ENCODE results near the gene POLD1. TPM values are rescaled to one million over a fixed set of nuclear protein-coding genes. Genes with fewer than 3 reads are reported as not detected.

The POLD1 gene
- total RNA-seq, 2 experiments from 2014 or later, result 156 to 167 TPM

DNA sequence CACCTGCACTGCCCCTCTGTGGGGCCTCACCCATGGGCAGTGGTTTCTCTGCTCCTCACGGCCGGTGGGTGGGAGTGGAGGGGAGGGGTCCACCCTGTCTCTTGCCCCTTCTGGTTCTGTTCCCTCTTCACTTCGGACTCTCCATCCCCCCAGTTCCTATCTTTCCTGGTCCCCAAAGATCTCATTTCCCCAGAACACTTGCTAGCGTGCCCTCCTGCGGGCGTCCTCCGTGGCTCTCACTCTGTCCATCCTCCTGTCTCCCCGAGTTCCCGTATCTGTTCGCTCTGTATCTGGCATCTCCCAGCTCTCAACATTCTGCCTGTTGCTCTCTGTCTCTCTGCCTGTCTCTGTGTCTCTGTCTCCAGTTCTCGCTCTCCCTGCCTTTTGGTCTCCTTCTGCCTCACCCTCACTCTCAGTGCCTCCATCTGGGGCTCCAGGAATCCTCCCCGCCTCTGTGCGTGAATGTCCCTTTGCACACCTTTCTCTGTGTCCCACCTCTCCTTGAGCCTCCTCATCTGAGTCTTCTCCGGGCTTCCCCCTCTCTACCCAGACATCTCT lies 35.0 kb downstream of the POLD1 start:
- H3K4me1 Mint-ChIP-seq, result peaks cover 12% of the 10 kb centered on the region
- no peaks in the 10 kb centered on the region for H3K9me3 Mint-ChIP-seq
- peaks cover 10% of the 10 kb centered on the region for H3K27me3 Mint-ChIP-seq
- H3K27ac Mint-ChIP-seq, result no peak overlapping the region
- peaks cover 6% of the 10 kb centered on the region for H3K36me3 Mint-ChIP-seq (ENCODE audit: low read depth)
- DNase-seq, result no peak
- H3K4me3 Mint-ChIP-seq, result no peak overlapping the region
- POLR2A ChIA-PET, result no interaction called here
- CTCF ChIA-PET, result no interaction called here

DNA sequence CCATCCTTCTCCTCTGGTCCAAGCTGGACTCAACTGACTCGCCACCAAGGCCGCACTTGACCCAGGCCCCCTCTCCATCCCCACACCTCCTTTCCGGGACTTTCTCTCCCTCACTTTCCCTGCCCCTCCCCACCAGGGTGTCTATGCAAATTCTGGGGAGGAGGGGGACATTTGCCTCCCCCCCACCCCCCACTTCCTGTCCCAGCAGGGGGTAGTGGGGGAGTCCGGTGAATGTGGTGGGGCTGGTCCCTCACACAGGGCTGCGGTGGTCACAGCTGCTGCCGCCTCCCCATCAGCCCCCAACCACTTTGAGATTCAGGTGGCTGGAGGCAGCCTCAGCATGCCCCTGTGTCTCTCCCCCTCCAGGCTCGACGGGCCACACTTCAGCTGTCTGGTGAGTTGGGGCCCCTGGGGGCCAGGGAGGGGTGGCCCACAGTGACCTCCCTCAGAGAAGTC lies 35.5 kb downstream of the POLD1 start:
- Mint-ChIP-seq H3K9me3 (no peaks in the 10 kb centered on the region), H3K4me1 (peaks cover 12% of the 10 kb centered on the region), H3K27me3 (peaks cover 10% of the 10 kb centered on the region), H3K4me3 (no peak overlapping the region), H3K27ac (no peak overlapping the region), H3K36me3 (ENCODE audit: low read depth) (peaks cover 3% of the 10 kb centered on the region)
- ChIA-PET CTCF (no interaction called here), POLR2A (no interaction called here)
- DNase-seq, result no peak

DNA sequence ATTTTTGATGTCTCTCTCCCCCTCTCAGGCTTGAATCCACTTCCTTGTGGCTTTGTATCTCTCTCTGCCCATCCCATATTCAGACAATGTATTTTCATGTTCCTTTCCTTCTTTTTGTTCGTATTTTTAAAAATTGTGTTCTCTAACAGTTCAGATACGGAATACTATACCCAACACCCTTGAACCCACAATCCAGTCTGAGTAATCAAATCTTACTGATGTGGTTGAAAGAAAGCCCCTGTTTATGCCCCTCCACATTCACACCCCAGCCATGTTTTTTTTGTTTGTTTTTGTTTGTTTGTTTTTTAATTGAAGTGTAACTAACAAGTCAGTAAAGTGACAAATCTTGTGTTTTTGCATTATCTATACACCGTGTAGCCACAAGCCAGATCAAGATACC lies 36.0 kb downstream of the POLD1 start:
- no peak overlapping the region for H3K27ac Mint-ChIP-seq
- H3K4me3 Mint-ChIP-seq, result no peak overlapping the region
- no peaks in the 10 kb centered on the region for H3K36me3 Mint-ChIP-seq (ENCODE audit: low read depth)
- POLR2A ChIA-PET, result no interaction called here
- H3K4me1 Mint-ChIP-seq, result peaks cover 10% of the 10 kb centered on the region
- DNase-seq, result no peak
- no peaks in the 10 kb centered on the region for H3K9me3 Mint-ChIP-seq
- CTCF ChIA-PET, result no interaction called here
- peaks cover 10% of the 10 kb centered on the region for H3K27me3 Mint-ChIP-seq

DNA sequence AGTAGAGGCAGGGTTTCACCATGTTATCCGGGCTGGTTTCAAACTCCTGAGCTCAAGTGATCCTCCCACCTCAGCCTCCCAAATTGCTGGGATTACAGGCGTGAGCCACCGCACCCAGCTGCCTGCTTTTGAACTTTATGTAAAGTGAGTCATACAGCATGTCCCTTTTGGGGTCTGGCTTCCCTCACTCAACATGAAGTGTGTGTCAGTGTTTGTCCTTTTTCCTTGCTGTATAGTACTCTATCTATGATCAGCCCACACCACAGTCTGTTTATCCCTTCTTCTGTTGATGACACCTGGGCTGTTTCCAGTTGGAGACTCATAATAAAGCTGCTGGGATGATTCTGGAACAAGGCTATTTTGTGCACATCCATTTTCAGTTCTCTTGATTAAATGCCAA lies 36.7 kb downstream of the POLD1 start:
- no peak for DNase-seq
- ChIA-PET CTCF (no interaction called here), POLR2A (no interaction called here)
- H3K4me1 Mint-ChIP-seq, result peaks cover 10% of the 10 kb centered on the region
- peaks cover 10% of the 10 kb centered on the region for H3K27me3 Mint-ChIP-seq
- no peaks in the 10 kb centered on the region for H3K36me3 Mint-ChIP-seq (ENCODE audit: low read depth)
- no peak overlapping the region for H3K4me3 Mint-ChIP-seq
- no peaks in the 10 kb centered on the region for H3K9me3 Mint-ChIP-seq
- H3K27ac Mint-ChIP-seq, result no peak overlapping the region

DNA sequence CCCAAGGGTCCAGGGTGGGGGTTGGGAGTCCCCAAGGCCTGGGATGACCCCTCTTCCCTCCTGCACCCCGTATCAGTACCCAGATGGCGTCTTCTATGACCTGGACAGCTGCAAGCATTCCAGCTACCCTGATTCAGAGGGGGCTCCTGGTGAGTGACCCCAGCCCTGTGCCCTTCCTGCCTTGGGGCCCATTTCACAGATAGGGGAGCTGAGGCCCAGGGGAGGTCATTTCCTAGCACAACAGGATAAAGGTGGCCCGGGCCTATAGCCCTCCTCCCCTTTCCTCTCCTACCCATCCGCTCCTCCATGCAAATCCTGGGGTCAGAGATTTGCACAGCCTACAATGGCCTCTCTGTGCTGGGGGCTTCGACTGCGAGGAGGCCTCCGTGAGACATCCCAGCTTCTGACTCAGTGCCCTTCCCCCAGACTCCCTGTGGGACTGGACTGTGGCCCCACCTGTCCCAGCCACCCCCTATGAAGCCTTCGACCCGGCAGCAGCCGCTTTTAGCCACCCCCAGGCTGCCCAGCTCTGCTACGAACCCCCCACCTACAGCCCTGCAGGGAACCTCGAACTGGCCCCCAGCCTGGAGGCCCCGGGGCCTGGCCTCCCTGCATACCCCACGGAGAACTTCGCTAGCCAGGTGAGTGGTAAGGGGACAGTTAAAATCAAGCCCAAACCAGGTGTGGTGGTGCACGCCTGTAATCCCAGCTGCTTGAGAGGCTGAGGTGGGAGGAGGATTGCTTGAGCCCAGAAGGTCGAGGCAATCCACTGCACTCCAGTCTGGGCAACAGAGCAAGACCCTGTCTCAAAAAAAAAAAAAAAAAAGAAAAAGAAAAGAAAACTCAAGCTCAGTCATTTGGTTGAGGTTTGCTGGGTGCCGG lies 38.5 kb downstream of the POLD1 start:
- no peaks in the 10 kb centered on the region for H3K36me3 Mint-ChIP-seq (ENCODE audit: low read depth)
- ChIA-PET CTCF (interaction anchor here (1.1 kb wide), 1 partner anchor 19 kb away, joined by 3 read pairs; no protein-coding TSS in a partner anchor), POLR2A (no interaction called here)
- peaks cover 10% of the 10 kb centered on the region for H3K27me3 Mint-ChIP-seq
- H3K4me3 Mint-ChIP-seq, result no peak overlapping the region
- H3K4me1 Mint-ChIP-seq, result peaks cover 10% of the 10 kb centered on the region
- H3K9me3 Mint-ChIP-seq, result no peaks in the 10 kb centered on the region
- no peak for DNase-seq
- H3K27ac Mint-ChIP-seq, result no peak overlapping the region

DNA sequence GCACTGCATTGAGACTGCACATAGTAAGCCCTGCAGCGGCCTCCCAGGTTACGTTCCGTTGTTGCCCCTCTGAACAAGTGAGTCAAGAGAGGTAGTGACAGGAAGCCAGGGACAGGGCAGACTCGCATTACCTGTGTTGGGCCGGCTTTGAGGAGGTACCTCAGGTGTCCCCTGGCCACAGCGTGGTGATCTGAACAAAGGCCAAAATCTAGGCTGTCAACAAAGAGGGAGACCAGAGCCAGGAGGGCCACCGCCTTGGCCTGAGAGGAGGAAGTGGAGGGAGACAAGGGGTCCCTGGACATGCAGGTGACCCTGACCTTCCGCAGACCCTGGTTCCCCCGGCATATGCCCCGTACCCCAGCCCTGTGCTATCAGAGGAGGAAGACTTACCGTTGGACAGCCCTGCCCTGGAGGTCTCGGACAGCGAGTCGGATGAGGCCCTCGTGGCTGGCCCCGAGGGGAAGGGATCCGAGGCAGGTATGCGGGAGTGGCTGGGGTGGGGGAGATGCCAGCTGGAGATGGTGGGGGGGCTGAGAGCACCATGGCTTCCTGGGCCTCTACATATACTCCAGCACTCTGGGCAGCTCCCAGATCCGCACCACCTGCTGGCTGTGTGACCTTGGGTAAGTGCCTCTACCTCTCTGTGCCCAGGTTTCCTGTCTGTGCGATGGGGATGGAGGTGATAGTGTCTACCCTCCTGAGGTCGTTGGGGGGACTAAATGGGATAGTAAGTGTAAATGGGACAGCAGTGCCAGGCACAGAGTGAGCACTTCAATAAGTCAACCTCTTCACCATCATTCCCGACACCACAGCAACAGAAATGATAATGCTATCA lies 39.3 kb downstream of the POLD1 start:
- POLR2A ChIA-PET, result no interaction called here
- Mint-ChIP-seq H3K36me3 (ENCODE audit: low read depth) (no peaks in the 10 kb centered on the region), H3K4me1 (peaks cover 10% of the 10 kb centered on the region), H3K27ac (no peak overlapping the region), H3K9me3 (no peaks in the 10 kb centered on the region), H3K27me3 (peaks cover 10% of the 10 kb centered on the region), H3K4me3 (no peak overlapping the region)
- DNase-seq, result no peak
- CTCF ChIA-PET, result interaction anchor here (1.1 to 1.6 kb wide), 2 partner anchors 11 to 18 kb away, joined by 3 read pairs; no protein-coding TSS in a partner anchor

DNA sequence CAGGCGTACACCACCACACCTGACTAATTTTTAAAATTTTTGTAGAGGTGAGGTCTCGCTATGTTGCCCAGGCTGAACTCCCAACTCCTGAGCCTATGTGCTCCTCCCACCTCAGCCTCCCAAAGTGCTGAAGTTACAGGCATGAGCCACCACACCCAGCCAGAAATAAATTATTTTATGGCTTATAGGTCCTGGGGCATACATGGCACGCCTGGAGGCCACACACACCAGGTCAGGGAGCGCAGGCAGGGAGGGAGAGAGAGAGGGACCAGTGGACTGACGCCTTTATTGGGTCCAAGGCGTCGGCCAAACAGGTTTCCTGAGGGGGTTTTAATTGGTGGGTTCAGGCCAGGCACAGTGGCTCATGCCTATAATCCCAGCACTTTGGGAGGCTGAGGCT lies 41.4 kb downstream of the POLD1 start:
- Mint-ChIP-seq H3K4me3 (no peak overlapping the region), H3K4me1 (peaks cover under 1% of the 10 kb centered on the region), H3K9me3 (no peaks in the 10 kb centered on the region), H3K36me3 (ENCODE audit: low read depth) (no peaks in the 10 kb centered on the region), H3K27me3 (peaks cover 5% of the 10 kb centered on the region), H3K27ac (no peak overlapping the region)
- no peak for DNase-seq
- ChIA-PET POLR2A (no interaction called here), CTCF (interaction anchor here (1.1 to 1.4 kb wide), 2 partner anchors 10 to 57 kb away, joined by 3 read pairs; no protein-coding TSS in a partner anchor)

DNA sequence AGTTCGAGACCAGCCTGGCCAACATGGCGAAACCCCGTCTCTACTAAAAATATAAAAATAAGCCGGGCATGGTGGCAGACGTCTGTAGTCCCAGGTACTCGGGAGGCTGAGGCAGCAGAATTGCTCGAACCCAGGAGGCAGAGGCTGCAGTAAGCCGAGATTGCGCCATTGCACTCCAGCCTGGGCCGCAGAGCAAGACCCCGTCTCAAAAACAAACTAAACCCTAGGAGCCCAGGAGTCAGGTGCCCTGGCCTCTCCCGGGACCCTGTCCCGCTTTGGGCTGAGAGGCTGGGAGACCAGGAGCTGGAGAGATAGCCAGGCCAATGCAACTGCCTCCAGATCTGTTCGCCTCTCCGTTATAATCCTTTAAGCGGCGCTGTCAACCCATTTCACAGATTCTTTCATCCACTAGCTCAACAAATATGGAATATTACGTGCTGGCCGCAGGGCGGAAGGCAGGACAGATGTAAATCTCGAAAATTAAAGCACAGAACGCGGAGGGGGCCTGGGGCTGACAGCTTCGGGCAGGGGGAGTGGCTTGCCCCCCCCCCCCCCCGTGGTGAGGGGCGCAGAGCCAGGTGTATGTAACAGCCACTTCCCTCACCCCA lies 43.3 kb downstream of the POLD1 start:
- CTCF ChIA-PET, result interaction anchor here (1.9 kb wide), 1 partner anchor 70 kb away, joined by 5 read pairs; no protein-coding TSS in a partner anchor
- Mint-ChIP-seq H3K4me3 (no peak overlapping the region), H3K9me3 (no peaks in the 10 kb centered on the region), H3K27ac (no peak overlapping the region), H3K36me3 (ENCODE audit: low read depth) (no peaks in the 10 kb centered on the region), H3K4me1 (peaks cover 11% of the 10 kb centered on the region), H3K27me3 (peaks cover 11% of the 10 kb centered on the region)
- POLR2A ChIA-PET, result no interaction called here
- DNase-seq, result no peak

DNA sequence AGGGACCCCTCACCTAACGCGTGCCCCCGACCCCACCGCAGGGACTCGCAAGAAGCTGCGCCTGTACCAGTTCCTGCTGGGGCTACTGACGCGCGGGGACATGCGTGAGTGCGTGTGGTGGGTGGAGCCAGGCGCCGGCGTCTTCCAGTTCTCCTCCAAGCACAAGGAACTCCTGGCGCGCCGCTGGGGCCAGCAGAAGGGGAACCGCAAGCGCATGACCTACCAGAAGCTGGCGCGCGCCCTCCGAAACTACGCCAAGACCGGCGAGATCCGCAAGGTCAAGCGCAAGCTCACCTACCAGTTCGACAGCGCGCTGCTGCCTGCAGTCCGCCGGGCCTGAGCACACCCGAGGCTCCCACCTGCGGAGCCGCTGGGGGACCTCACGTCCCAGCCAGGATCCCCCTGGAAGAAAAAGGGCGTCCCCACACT lies 43.9 kb downstream of the POLD1 start:
- H3K9me3 Mint-ChIP-seq, result no peaks in the 10 kb centered on the region
- POLR2A ChIA-PET, result no interaction called here
- H3K4me3 Mint-ChIP-seq, result peak overlapping the region; percentile 34
- peak; percentile 47 for DNase-seq
- peaks cover 13% of the 10 kb centered on the region for H3K4me1 Mint-ChIP-seq
- CTCF ChIA-PET, result interaction anchor here (1.9 kb wide), 1 partner anchor 71 kb away, joined by 5 read pairs; no protein-coding TSS in a partner anchor
- H3K36me3 Mint-ChIP-seq (ENCODE audit: low read depth), result no peaks in the 10 kb centered on the region
- H3K27ac Mint-ChIP-seq, result no peak overlapping the region
- H3K27me3 Mint-ChIP-seq, result peaks cover 15% of the 10 kb centered on the region

DNA sequence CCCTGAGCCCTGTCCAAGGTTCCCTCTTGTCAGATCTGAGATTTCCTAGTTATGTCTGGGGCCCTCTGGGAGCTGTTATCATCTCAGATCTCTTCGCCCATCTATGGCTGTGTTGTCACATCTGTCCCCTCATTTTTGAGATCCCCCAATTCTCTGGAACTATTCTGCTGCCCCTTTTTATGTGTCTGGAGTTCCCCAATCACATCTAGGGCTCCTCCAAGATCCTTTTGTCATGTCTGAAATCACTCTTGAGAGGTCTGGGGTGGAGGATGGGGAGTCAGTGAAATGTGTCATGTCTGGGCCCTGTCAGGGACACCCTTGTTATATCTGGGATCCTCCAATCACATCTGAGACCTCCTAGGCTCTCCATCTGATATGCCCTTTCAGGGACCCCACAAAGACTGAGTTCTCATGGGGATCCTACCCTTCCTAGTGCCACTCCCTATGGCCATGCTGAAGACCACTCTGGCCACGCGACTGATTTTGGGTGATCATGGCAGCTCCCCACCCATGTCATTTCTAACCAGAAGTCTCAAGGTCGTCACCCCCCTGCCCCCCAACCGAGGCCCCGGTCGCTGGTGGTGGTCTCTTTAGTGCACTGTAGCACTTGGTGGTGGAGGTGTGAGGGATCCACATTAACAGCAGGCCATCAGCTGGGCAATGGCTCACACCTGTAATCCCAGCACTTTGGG lies 44.8 kb downstream of the POLD1 start:
- Mint-ChIP-seq H3K4me1 (peaks cover 13% of the 10 kb centered on the region), H3K4me3 (no peak overlapping the region), H3K27ac (peak overlapping the region; percentile 43), H3K9me3 (no peaks in the 10 kb centered on the region), H3K27me3 (peaks cover 18% of the 10 kb centered on the region), H3K36me3 (ENCODE audit: low read depth) (no peaks in the 10 kb centered on the region)
- DNase-seq, result no peak
- ChIA-PET CTCF (interaction anchor here (1.5 to 1.9 kb wide), 2 partner anchors 13 to 72 kb away, joined by 4 to 5 read pairs; no protein-coding TSS in a partner anchor), POLR2A (interaction anchor here (0.6 to 0.7 kb wide), 2 partner anchors 37 to 1086 kb away, joined by 3 to 7 read pairs; no protein-coding TSS in a partner anchor)

DNA sequence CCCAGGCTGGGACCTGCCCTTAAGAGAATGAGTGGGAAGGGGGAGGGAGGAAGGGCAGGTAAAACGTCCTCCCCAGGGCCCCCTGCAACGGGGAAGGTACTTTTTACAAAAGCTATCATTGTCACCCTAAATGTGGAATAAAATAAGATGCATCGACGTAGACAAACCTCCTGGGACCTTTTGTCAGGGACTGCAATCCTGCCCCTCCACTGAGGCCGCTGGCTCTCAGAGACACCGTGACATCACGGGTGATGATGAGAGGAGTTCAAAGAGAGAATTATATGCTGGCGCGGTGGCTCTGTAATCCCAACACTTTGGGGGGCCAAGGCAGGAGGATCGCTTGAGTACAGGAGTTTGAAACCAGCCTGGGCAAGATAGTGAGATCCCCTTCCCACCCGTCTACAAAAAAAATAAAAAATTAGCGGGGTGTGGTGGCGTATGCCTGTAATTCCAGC lies 46.8 kb downstream of the POLD1 start:
- peak overlapping the region; percentile 83 for H3K4me3 Mint-ChIP-seq
- no peaks in the 10 kb centered on the region for H3K36me3 Mint-ChIP-seq (ENCODE audit: low read depth)
- peak overlapping the region; percentile 76 for H3K27ac Mint-ChIP-seq
- H3K4me1 Mint-ChIP-seq, result peaks cover 13% of the 10 kb centered on the region
- ChIA-PET CTCF (interaction anchor here (0.9 to 1.3 kb wide), 2 partner anchors 16 to 74 kb away, joined by 4 read pairs; no protein-coding TSS in a partner anchor), POLR2A (no interaction called here)
- H3K9me3 Mint-ChIP-seq, result no peaks in the 10 kb centered on the region
- H3K27me3 Mint-ChIP-seq, result peaks cover 21% of the 10 kb centered on the region
- no peak for DNase-seq

All from activated CD4-positive, alpha-beta T cell treated with anti-CD3 and anti-CD28 coated beads, Interleukin-2, amount 10 ng/mL, durations not matched to agents 7 days and 5 days (primary cell).